SH-SY5Y (cell line): ENCODE data around the gene IMMP2L.

Experiments
- GATA2 ChIP-seq: IDR thresholded peaks from 2 replicates; pipeline ENCODE4 v1.6.1; 2011; ENCODE audit warnings: mild to moderate bottlenecking, low read depth, low read length
- GATA3 ChIP-seq: IDR thresholded peaks from 2 replicates; pipeline ENCODE4 v1.6.1; 2011; ENCODE audit warnings: low read depth, mild to moderate bottlenecking, low read length, moderate library complexity

GRCh38 chr7:111392294-111392693 lies 170.0 kb downstream of the IMMP2L start:
- TF ChIP-seq GATA2 (no peak), GATA3 (no peak)
